ENCODE data around the gene MAP3K13. TPM values are rescaled to one million over a fixed set of nuclear protein-coding genes. Genes with fewer than 3 reads are reported as not detected.
"Not testable (repeated sequence)": the region's sequence is repeated elsewhere in the genome, so short reads cannot be mapped to it uniquely, and the experiment has no call there.

The MAP3K13 gene
- total RNA-seq, 4 donors from 2014 or later = 12.8 to 44.9 (median 19.6) TPM

DNA sequence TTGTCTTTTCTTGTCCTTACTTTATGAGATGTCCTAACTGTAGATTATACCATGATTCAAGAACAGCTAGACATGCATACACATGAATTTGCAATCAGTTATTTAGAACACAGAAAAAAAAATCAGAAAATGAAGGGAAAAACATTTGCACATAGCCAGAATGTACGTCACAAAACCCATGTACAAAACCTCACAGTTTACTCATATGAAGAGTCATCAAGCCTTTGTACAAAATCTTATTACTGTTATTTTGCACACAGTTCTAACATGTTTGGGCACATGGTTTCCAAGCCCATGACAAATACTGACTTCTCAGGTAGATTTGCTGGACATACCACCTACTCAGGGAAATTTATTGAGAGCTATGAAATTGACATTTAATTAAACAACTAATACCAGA is 48.2 kb downstream of the MAP3K13 start:
- Histone ChIP-seq H3K4me3 (no peak overlapping the region), H3K36me3 (no peaks in the 10 kb centered on the region), H3K27me3 (no peaks in the 10 kb centered on the region), H3K27ac (replicated peaks in 1 of 4) (no peak overlapping the region), H3K9me3 (no peaks in the 10 kb centered on the region), H3K4me1 (no peaks in the 10 kb centered on the region)
- intact Hi-C loops (cut with DNase I) = no loop called here
- DNase-seq (ENCODE audit: extremely low spot score) = no peak
- TF ChIP-seq EP300 (IDR thresholded peaks at IDR 0.05) (no peak), CTCF (IDR thresholded peaks at IDR 0.05) (no peak), POLR2AphosphoS5 (IDR thresholded peaks at IDR 0.05) (no peak), POLR2A (IDR thresholded peaks at IDR 0.05; ENCODE audit: low read depth) (no peak)
- WGBS = 100% methylated on average over 1 of the region's 1 CpG

GRCh38 chr3:185416513-185416912 is 53.6 kb downstream of the MAP3K13 start:
- no peaks in the 10 kb centered on the region for H3K9me3 ChIP-seq
- intact Hi-C loops (cut with DNase I) = no loop called here
- H3K27me3 ChIP-seq = no peaks in the 10 kb centered on the region
- no peaks in the 10 kb centered on the region for H3K4me1 ChIP-seq
- no peak for DNase-seq (ENCODE audit: extremely low spot score)
- H3K4me3 ChIP-seq = no peak overlapping the region
- no peaks in the 10 kb centered on the region for H3K36me3 ChIP-seq
- TF ChIP-seq EP300 (IDR thresholded peaks at IDR 0.05) (no peak), POLR2AphosphoS5 (IDR thresholded peaks at IDR 0.05) (no peak), CTCF (IDR thresholded peaks at IDR 0.05) (no peak), POLR2A (IDR thresholded peaks at IDR 0.05; ENCODE audit: low read depth) (no peak)
- H3K27ac ChIP-seq (replicated peaks in 1 of 4) = no peak overlapping the region
- 100% methylated on average over 2 of the region's 2 CpGs for WGBS

DNA sequence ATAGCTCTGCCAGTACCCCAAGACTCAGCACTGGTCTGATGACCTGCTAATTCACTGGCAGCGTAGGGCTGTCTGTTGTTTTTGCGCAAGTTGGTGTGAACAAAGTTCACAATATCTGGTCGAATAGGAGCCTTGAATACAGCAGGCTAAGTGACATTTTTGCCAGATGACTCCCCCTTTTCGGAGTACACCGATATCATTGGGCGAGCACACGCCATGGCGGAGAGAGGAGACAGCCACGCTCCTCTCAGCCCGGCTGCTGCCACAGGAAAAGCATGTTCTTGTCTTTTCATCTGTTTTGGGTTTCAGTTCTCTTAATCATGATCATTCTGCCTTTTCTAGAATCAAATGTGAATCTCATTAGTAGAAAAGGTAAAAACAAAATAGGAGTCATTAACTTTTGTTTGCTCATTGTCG is 55.6 kb downstream of the MAP3K13 start:
- not testable (repeated sequence) for H3K4me3 ChIP-seq, H3K9me3 ChIP-seq

DNA sequence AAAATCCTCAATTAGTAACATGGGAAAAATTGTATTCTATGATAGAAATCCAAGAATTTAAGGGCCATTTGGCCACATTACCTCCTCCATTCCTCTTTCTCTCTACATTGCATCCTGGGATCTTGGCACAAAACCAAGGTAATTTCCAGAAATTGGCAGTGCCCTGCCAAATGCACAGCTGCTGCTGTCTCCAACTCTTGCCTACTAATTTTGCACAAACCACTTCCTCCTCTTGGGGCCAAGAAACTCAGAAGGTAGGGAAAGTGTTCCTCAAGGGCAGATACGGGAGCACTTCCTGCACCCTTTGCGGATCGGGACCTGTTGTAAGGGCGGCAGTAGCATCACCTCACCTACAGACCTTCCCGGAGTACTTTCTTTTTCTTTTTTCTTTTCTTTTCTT is 57.8 kb downstream of the MAP3K13 start:
- Histone ChIP-seq H3K36me3 (no peaks in the 10 kb centered on the region), H3K9me3 (no peaks in the 10 kb centered on the region), H3K27ac (replicated peaks in 1 of 4) (no peak overlapping the region), H3K4me1 (no peaks in the 10 kb centered on the region), H3K4me3 (no peak overlapping the region), H3K27me3 (no peaks in the 10 kb centered on the region)
- WGBS = 82% methylated on average over 5 of the region's 5 CpGs
- intact Hi-C loops (cut with DNase I) = no loop called here
- TF ChIP-seq CTCF (IDR thresholded peaks at IDR 0.05) = no peak
- no peak for TF ChIP-seq POLR2AphosphoS5 (IDR thresholded peaks at IDR 0.05)
- no peak for TF ChIP-seq POLR2A (IDR thresholded peaks at IDR 0.05; ENCODE audit: low read depth)
- no peak for TF ChIP-seq EP300 (IDR thresholded peaks at IDR 0.05)
- peak; percentile 87 for DNase-seq (ENCODE audit: extremely low spot score)

More for the DNA sequence above, 55.6 kb downstream of the MAP3K13 start:
- H3K36me3 ChIP-seq; H3K4me1 ChIP-seq; intact Hi-C loops (cut with DNase I); H3K27me3 ChIP-seq; H3K27ac ChIP-seq (replicated peaks in 1 of 4): not testable (repeated sequence)
- peak; percentile 26 for DNase-seq (ENCODE audit: extremely low spot score)
- 89% methylated on average over 10 of the region's 11 CpGs for WGBS

- WGBS = 94% methylated on average over 6 of the region's 6 CpGs
- intact Hi-C loops (cut with DNase I) = no loop called here
These were observed 58.8 kb downstream of the MAP3K13 start for GRCh38 chr3:185421577-185422232.

DNA sequence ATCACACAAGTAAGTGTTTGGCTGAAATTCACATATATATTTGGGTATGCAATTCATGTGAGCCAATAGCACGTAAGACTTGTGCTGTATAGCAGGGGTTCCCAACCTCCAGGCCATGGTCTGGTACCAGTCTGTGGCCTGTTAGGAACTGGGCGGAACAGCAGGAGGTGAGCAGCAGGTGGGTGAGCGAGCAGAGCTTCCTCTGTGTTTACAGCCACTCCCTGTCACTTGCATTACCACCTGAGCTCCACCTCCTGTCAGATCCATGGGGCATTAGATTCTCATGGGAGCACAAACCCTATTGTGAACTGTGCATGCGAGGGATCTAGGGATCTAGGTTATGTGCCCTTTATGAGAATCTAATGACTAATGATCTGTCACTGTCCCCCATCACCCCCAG is 59.7 kb downstream of the MAP3K13 start:
- no peak overlapping the region for H3K27ac ChIP-seq (replicated peaks in 1 of 4)
- H3K4me1 ChIP-seq = no peaks in the 10 kb centered on the region
- no peak overlapping the region for H3K4me3 ChIP-seq
- H3K36me3 ChIP-seq = no peaks in the 10 kb centered on the region
- DNase-seq (ENCODE audit: extremely low spot score) = no peak
- no peaks in the 10 kb centered on the region for H3K27me3 ChIP-seq
- intact Hi-C loops (cut with DNase I) = no loop called here
- TF ChIP-seq POLR2A (IDR thresholded peaks at IDR 0.05; ENCODE audit: low read depth) (no peak), POLR2AphosphoS5 (IDR thresholded peaks at IDR 0.05) (no peak), EP300 (IDR thresholded peaks at IDR 0.05) (no peak), CTCF (IDR thresholded peaks at IDR 0.05) (no peak)
- 92% methylated on average over 4 of the region's 4 CpGs for WGBS
- H3K9me3 ChIP-seq = no peaks in the 10 kb centered on the region

More at GRCh38 chr3:185421577-185422232, 58.8 kb downstream of the MAP3K13 start:
- H3K9me3 ChIP-seq = no peaks in the 10 kb centered on the region
- H3K36me3 ChIP-seq = no peaks in the 10 kb centered on the region
- H3K27me3 ChIP-seq = no peaks in the 10 kb centered on the region
- H3K4me3 ChIP-seq = no peak overlapping the region
- H3K27ac ChIP-seq (replicated peaks in 1 of 4) = no peak overlapping the region
- TF ChIP-seq POLR2AphosphoS5 (IDR thresholded peaks at IDR 0.05) = no peak
- DNase-seq (ENCODE audit: extremely low spot score) = peak; percentile 39
- H3K4me1 ChIP-seq = no peaks in the 10 kb centered on the region

Data from esophagus muscularis mucosa (tissue), 4 donors.